NT2/D1 (cell line): ENCODE results near the gene ELK1.

Experiments used
- SUZ12 ChIP-seq: IDR thresholded peaks from 2 replicates; pipeline ENCODE4 v1.6.1; 2011; ENCODE audit not compliant: insufficient read length, insufficient read depth; ENCODE audit errors: extremely low read depth
- YY1 ChIP-seq: IDR thresholded peaks from 2 replicates; pipeline ENCODE4 v1.6.1; 2011; ENCODE audit not compliant: insufficient read length, insufficient read depth
- ZNF274 ChIP-seq: IDR thresholded peaks from 2 replicates; pipeline ENCODE4 v1.6.1; 2011; ENCODE audit warnings: mild to moderate bottlenecking, low read depth, low read length

DNA sequence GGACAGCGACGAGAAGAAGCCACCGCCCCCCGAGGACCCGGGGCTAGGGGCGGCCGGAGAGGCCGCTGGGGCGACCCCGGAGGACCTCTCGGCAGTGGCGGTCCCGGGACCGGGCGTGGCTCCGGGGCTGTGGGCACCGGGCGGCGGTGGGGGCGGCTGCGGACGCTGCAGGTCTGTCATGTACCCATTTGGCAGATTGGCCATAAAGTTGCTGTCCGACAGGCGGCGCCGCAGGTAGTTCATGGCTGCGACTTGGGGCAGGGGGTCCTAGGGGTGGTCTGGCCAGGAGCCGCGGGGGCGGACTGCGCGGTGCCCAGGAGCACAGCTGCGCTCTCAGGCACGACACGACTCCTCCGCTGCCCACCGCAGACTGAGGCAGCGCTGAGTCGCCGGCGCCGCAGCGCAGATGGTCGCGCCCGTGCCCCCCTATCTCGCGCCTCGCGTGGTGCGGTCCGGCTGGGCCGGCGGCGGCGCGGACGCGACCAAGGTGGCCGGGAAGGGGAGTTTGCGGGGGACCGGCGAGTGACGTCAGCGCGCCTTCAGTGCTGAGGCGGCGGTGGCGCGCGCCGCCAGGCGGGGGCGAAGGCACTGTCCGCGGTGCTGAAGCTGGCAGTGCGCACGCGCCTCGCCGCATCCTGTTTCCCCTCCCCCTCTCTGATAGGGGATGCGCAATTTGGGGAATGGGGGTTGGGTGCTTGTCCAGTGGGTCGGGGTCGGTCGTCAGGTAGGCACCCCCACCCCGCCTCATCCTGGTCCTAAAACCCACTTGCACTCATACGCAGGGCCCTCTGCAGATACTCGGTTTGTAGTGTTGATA, 30.7 kb downstream of the ELK1 start, which contains the start of gene SYN1:
- TF ChIP-seq YY1 (no peak), SUZ12 (no peak), ZNF274 (no peak)
